H1 (cell line): ENCODE measurements around the gene SLC39A11. TPM values are rescaled to one million over a fixed set of nuclear protein-coding genes. Genes with fewer than 3 reads are reported as not detected.

Experiments
- CTCF ChIA-PET: fragments of 300-600 bp; sonication (Branson Sonifier 250); formaldehyde crosslinking; loops from one replicate; lab custom pipeline; 2021; ENCODE audit not compliant: partially characterized antibody; lab: Charles Lee
- POLR2A ChIA-PET: fragments of 300-600 bp; sonication (Branson Sonifier 250); formaldehyde crosslinking; loops from one replicate; lab custom pipeline; 2021; ENCODE audit warnings: inconsistent platforms; ENCODE audit not compliant: partially characterized antibody; lab: Charles Lee
- DNase-seq, 2 experiments: peaks; one replicate each; pipeline versions ENCODE4 v3.0.0 to v3.0.0-alpha.2; 2010 to 2022; ENCODE audit warnings: low spot score in 2 of 2, low read depth in 1 of 2, mixed read lengths in 1 of 2
- FAIRE-seq: peaks from 2 replicates; lab custom pipeline; 2011; peaks lifted over from hg19 to GRCh38; lab: Jason Lieb, UNC
- H2AFZ ChIP-seq: 2 replicates; pipeline ENCODE4 v1.8.1; 2012; ENCODE audit warnings: low read length, inconsistent platforms
- H2AK5ac ChIP-seq: 2 replicates; pipeline ENCODE4 v1.6.1; 2013; ENCODE audit warnings: low read depth, low read length
- H2BK120ac ChIP-seq: replicated peaks from 2 replicates; pipeline ENCODE3; 2013; ENCODE audit warnings: low read depth, low read length, inconsistent platforms
- H2BK12ac ChIP-seq: 2 replicates; pipeline ENCODE4 v1.6.1; 2013; ENCODE audit warnings: low read depth, low read length
- H2BK15ac ChIP-seq: 2 replicates; pipeline ENCODE4 v1.6.1; 2013; ENCODE audit warnings: low read length
- H2BK20ac ChIP-seq: 2 replicates; pipeline ENCODE4 v1.6.1; 2013; ENCODE audit warnings: low read length
- H2BK5ac ChIP-seq: 2 replicates; pipeline ENCODE4 v1.6.1; 2013; ENCODE audit warnings: low read depth, low read length
- H3K14ac ChIP-seq: 2 replicates; pipeline ENCODE4 v1.6.1; 2013; ENCODE audit warnings: inconsistent platforms; ENCODE audit not compliant: insufficient read length
- H3K18ac ChIP-seq: 2 replicates; pipeline ENCODE4 v1.6.1; 2013; ENCODE audit warnings: low read length; ENCODE audit errors: extremely low read depth
- H3K23ac ChIP-seq: 2 replicates; pipeline ENCODE4 v1.6.1; 2013; ENCODE audit warnings: inconsistent platforms; ENCODE audit not compliant: insufficient read length
- H3K23me2 ChIP-seq: 2 replicates; pipeline ENCODE4 v1.6.1; 2013; ENCODE audit warnings: low read depth, low read length
- H3K27ac ChIP-seq: 2 replicates; pipeline ENCODE4 v1.6.1; 2011; ENCODE audit warnings: low read depth, low read length, inconsistent platforms
- H3K27me3 ChIP-seq, 4 experiments: replicated peaks in 1 of 4; 1 replicate in 1 of 4; 2 replicates in 3 of 4; pipeline versions ENCODE4 v1.6.1 to v1.8.1; 2011 to 2013; ENCODE audit warnings: low read length in 3 of 4, mild to moderate bottlenecking in 3 of 4, inconsistent platforms in 2 of 4, mixed read lengths in 2 of 4, moderate library complexity in 1 of 4; ENCODE audit not compliant: control insufficient read depth in 3 of 4, insufficient read depth in 3 of 4; ENCODE audit errors: extremely low read depth in 1 of 4
- H3K36me3 ChIP-seq, 4 experiments: 2 replicates each; pipeline versions ENCODE4 v1.6.1 to v1.8.1; 2011 to 2013; ENCODE audit warnings: mild to moderate bottlenecking in 4 of 4, low read length in 3 of 4, moderate library complexity in 2 of 4, control low read depth in 1 of 4, inconsistent platforms in 1 of 4; ENCODE audit not compliant: insufficient read depth in 4 of 4, control insufficient read depth in 2 of 4
- H3K4ac ChIP-seq: replicated peaks from 2 replicates; pipeline ENCODE3; 2013; ENCODE audit warnings: low read length, low read depth, mixed read lengths, inconsistent platforms; ENCODE audit not compliant: insufficient read length
- H3K4me1 ChIP-seq, 4 experiments: replicated peaks in 1 of 4; 1 replicate in 1 of 4; 2 replicates in 3 of 4; pipeline versions ENCODE4 v1.6.1 to v1.8.1; 2011 to 2013; ENCODE audit warnings: low read length in 3 of 4, inconsistent platforms in 2 of 4, mixed read lengths in 1 of 4; ENCODE audit not compliant: insufficient read depth in 4 of 4, control insufficient read depth in 3 of 4
- H3K4me2 ChIP-seq, 2 experiments: 2 replicates each; pipeline versions ENCODE4 v1.6.1 to v1.8.1; 2011 to 2013; ENCODE audit warnings: low read depth in 2 of 2, low read length in 2 of 2, control low read depth in 1 of 2, inconsistent platforms in 1 of 2, mild to moderate bottlenecking in 1 of 2; ENCODE audit not compliant: insufficient read depth in 1 of 2
- H3K4me3 ChIP-seq, 4 experiments: fragments of 200-600, 300-600 bp in 1 of 4; sonication (generic), shearing (Covaris generic), sonication (Bioruptor Twin) in 1 of 4; 2 replicates each; pipeline versions ENCODE4 v1.5.1 to v1.8.1; 2011 to 2016; ENCODE audit warnings: low read length in 4 of 4, low read depth in 3 of 4, control low read depth in 2 of 4, inconsistent platforms in 2 of 4, mild to moderate bottlenecking in 2 of 4, mixed read lengths in 1 of 4, moderate library complexity in 1 of 4; ENCODE audit not compliant: insufficient read depth in 2 of 4; ENCODE audit errors: extremely low read depth in 1 of 4
- H3K56ac ChIP-seq: replicated peaks from 2 replicates; pipeline ENCODE3; 2013; ENCODE audit warnings: low read depth, mild to moderate bottlenecking, mixed read lengths, low read length, inconsistent platforms; ENCODE audit not compliant: insufficient read length
- H3K79me1 ChIP-seq: 2 replicates; pipeline ENCODE4 v1.6.1; 2013; ENCODE audit warnings: low read depth, low read length, control low read depth
- H3K79me2 ChIP-seq, 2 experiments: 2 replicates each; pipeline versions ENCODE4 v1.6.1 to v1.8.1; 2012 to 2013; ENCODE audit warnings: low read length in 2 of 2, mild to moderate bottlenecking in 2 of 2, inconsistent platforms in 1 of 2; ENCODE audit not compliant: insufficient read depth in 2 of 2, control insufficient read depth in 1 of 2
- H3K9ac ChIP-seq, 4 experiments: replicated peaks in 1 of 4; 1 replicate in 1 of 4; 2 replicates in 3 of 4; pipeline versions ENCODE4 v1.6.1 to v1.8.1; 2011 to 2013; ENCODE audit warnings: low read depth in 3 of 4, low read length in 3 of 4, control low read depth in 2 of 4, mild to moderate bottlenecking in 2 of 4, moderate library complexity in 2 of 4, inconsistent platforms in 1 of 4; ENCODE audit errors: extremely low read depth in 1 of 4
- H3K9me3 ChIP-seq, 2 experiments: 2 replicates each; pipeline versions ENCODE4 v1.6.1 to v1.8.1; 2012 to 2013; ENCODE audit warnings: mild to moderate bottlenecking in 2 of 2, moderate library complexity in 2 of 2, control low read depth in 1 of 2, inconsistent platforms in 1 of 2, low read depth in 1 of 2, low read length in 1 of 2, mixed read lengths in 1 of 2; ENCODE audit not compliant: insufficient read depth in 2 of 2
- H4K20me1 ChIP-seq, 2 experiments: replicated peaks in 1 of 2; 2 replicates each; pipeline versions ENCODE3 to v1.8.1; 2011 to 2013; ENCODE audit warnings: inconsistent platforms in 2 of 2, low read length in 2 of 2, mild to moderate bottlenecking in 1 of 2; ENCODE audit not compliant: insufficient read depth in 2 of 2, control insufficient read depth in 1 of 2
- H4K5ac ChIP-seq: 2 replicates; pipeline ENCODE4 v1.6.1; 2013; ENCODE audit warnings: low read length, low read depth, mixed read lengths, inconsistent platforms; ENCODE audit not compliant: insufficient read length
- H4K8ac ChIP-seq: 2 replicates; pipeline ENCODE4 v1.8.0; 2013; ENCODE audit warnings: mild to moderate bottlenecking, moderate library complexity, low read length, inconsistent platforms; ENCODE audit not compliant: insufficient read depth; ENCODE audit errors: extremely low read depth
- H4K91ac ChIP-seq: replicated peaks from 2 replicates; pipeline ENCODE3; 2013; ENCODE audit warnings: low read length, mixed read lengths, inconsistent platforms; ENCODE audit not compliant: insufficient read length
- KDM1A ChIP-seq: fragments of 200-600, 300-600 bp; sonication (generic); IDR thresholded peaks from 2 replicates; pipeline ENCODE4 v1.7.1; 2016; ENCODE audit warnings: mild to moderate bottlenecking, low read length, borderline replicate concordance
- NRF1 ChIP-seq: IDR thresholded peaks from 2 replicates; pipeline ENCODE4 v1.6.1; 2011; ENCODE audit warnings: mild to moderate bottlenecking, low read depth, low read length, improper control_type of control experiment
- RXRA ChIP-seq: IDR thresholded peaks from 2 replicates; pipeline ENCODE4 v1.6.1; 2011; ENCODE audit warnings: low read depth, mild to moderate bottlenecking, low read length, moderate library complexity; ENCODE audit not compliant: insufficient read depth
- ZNF274 ChIP-seq: IDR thresholded peaks from 2 replicates; pipeline ENCODE4 v1.7.0; 2012; ENCODE audit warnings: low read length, borderline replicate concordance; ENCODE audit errors: extremely low read depth
- WGBS, 2 experiments: shearing (Covaris generic) in 1 of 2; methylation state at CpG; one replicate each; pipeline versions ENCODE4 v1.1.6 to v1.1.7; 2013 to 2015; ENCODE audit warnings: low lambda C conversion rate in 2 of 2, mixed read lengths in 2 of 2, inconsistent platforms in 1 of 2, low coverage in 1 of 2, missing lambda C conversion rate in 1 of 2; ENCODE audit not compliant: insufficient replicate concordance in 2 of 2, insufficient coverage in 1 of 2, insufficient read length in 1 of 2; ENCODE audit errors: extremely low coverage in 1 of 2, missing lambda C conversion rate in 1 of 2; 5-methylcytosine and 5-hydroxymethylcytosine counted together
- polyA plus RNA-seq, 7 experiments: library from polyadenylated mRNA; depleted of rRNA in 3 of 7; stranded (reverse) in 5 of 7; unstranded in 2 of 7; fragments of >200 nt in 5 of 7; fragments of 200-250 nt in 2 of 7; gene quantifications; 1 replicate in 5 of 7; 2 replicates in 1 of 7; 4 replicates in 1 of 7; pipeline versions ENCODE4 v1.2.1 to v1.2.3, GENCODE V29; 2011 to 2013; ENCODE audit warnings: missing spikeins in 2 of 7, mixed read lengths in 2 of 7
- total RNA-seq: library from RNA; stranded (reverse); fragmentation: NEBNext Ultra II Directional; extraction: Animal tissue kit (Norgen Biotek cat#: 25700); gene quantifications from 2 replicates; pipeline ENCODE4 v1.2.1, GENCODE V29; 2021
- TF ChIP-seq, protein P1 (sequence below): IDR thresholded peaks from 2 replicates; pipeline ENCODE4 v1.6.1; 2011; ENCODE audit warnings: low read depth, mild to moderate bottlenecking, low read length; ENCODE audit not compliant: insufficient read depth
- TF ChIP-seq, protein P2 (sequence below), 3 experiments: IDR thresholded peaks; 1 replicate in 2 of 3; 2 replicates in 1 of 3; pipeline versions ENCODE4 v1.5.1 to v1.6.1; 2011; ENCODE audit warnings: low read length in 3 of 3, mild to moderate bottlenecking in 3 of 3, inconsistent platforms in 2 of 3, low read depth in 1 of 3, moderate library complexity in 1 of 3; ENCODE audit not compliant: insufficient read depth in 1 of 3; ENCODE audit errors: control extremely low read depth in 1 of 3

The SLC39A11 gene
- total and polyA plus RNA-seq, 2 of the 8 experiments (the other 6 are each of a cell fraction or from before 2014, with no cell fraction given) = 12.2 to 19.6 TPM

- Histone ChIP-seq H2AK5ac (peak overlapping the region; percentile 28; the same call in 1 of the 2 replicates), H3K4me1 (peaks cover 4 to 11% (median 7%) of the 10 kb centered on the region in 4 experiments; a peak in 5 of 7 replicates), H3K23me2 (no peaks in the 10 kb centered on the region), H2BK20ac (peak overlapping the region; percentile 92), H3K18ac (peak overlapping the region; percentile 40), H2BK15ac (peak overlapping the region; percentile 46; the same call in 1 of the 2 replicates), H3K79me2 (no peaks in the 10 kb centered on the region), H4K8ac (0 out of 2 replicates have a peak overlapping the region, but pooled peaks have one; percentile 39), H3K27ac (no peak overlapping the region), H4K20me1 (no peaks in the 10 kb centered on the region), H2BK12ac (peak overlapping the region; percentile 65; the same call in 1 of the 2 replicates), H2AFZ (peak overlapping the region; percentile 71; the same call in 1 of the 2 replicates), H3K14ac (no peak overlapping the region), H2BK120ac (peak overlapping the region; percentile 0), H3K27me3 (no peaks in the 10 kb centered on the region), H3K4me2 (peak overlapping the region; percentile 1 to 56; a peak in 3 of 4 replicates), H3K4me3 (peak overlapping the region in 1 of 4 experiments; percentile 36; a peak in 2 of 8 replicates), H3K79me1 (no peaks in the 10 kb centered on the region), H3K9me3 (no peaks in the 10 kb centered on the region), H3K9ac (no peak overlapping the region), H2BK5ac (no peak overlapping the region; the same call in 1 of the 2 replicates), H3K36me3 (no peaks in the 10 kb centered on the region), H4K5ac (no peak overlapping the region), H3K4ac (no peak overlapping the region), H3K23ac (no peak overlapping the region), H3K56ac (no peak overlapping the region), H4K91ac (no peak overlapping the region)
- ChIA-PET POLR2A (interaction anchor here (0.7 to 2.5 kb wide), 5 partner anchors 8 to 22 kb away, joined by 3 to 25 read pairs (median 5); no protein-coding TSS in a partner anchor), CTCF (interaction anchor here (0.6 to 3.1 kb wide), 17 partner anchors 8 to 769 kb away, joined by 3 to 13 read pairs (median 4); no protein-coding TSS in a partner anchor)
- FAIRE-seq = peak; percentile 86
- DNase-seq = peak; percentile 38 to 53
- 34% methylated on average over 12 of the region's 12 CpGs; no CpG with 5 or more reads in 1 of the 2 experiments for WGBS, 2 experiments
- TF ChIP-seq, protein P1, sequence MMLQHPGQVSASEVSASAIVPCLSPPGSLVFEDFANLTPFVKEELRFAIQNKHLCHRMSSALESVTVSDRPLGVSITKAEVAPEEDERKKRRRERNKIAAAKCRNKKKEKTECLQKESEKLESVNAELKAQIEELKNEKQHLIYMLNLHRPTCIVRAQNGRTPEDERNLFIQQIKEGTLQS = no peak
- TF ChIP-seq NRF1 (no peak), ZNF274 (no peak), KDM1A (no peak), RXRA (0 out of 2 replicates have a peak, but pooled peaks have one; percentile 57)
- TF ChIP-seq, protein P2, sequence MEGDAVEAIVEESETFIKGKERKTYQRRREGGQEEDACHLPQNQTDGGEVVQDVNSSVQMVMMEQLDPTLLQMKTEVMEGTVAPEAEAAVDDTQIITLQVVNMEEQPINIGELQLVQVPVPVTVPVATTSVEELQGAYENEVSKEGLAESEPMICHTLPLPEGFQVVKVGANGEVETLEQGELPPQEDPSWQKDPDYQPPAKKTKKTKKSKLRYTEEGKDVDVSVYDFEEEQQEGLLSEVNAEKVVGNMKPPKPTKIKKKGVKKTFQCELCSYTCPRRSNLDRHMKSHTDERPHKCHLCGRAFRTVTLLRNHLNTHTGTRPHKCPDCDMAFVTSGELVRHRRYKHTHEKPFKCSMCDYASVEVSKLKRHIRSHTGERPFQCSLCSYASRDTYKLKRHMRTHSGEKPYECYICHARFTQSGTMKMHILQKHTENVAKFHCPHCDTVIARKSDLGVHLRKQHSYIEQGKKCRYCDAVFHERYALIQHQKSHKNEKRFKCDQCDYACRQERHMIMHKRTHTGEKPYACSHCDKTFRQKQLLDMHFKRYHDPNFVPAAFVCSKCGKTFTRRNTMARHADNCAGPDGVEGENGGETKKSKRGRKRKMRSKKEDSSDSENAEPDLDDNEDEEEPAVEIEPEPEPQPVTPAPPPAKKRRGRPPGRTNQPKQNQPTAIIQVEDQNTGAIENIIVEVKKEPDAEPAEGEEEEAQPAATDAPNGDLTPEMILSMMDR (IDR thresholded peaks at IDR 0.05; ENCODE audit: control extremely low read depth in 1 of 3, insufficient read depth in 1 of 3, low read depth in 1 of 3, low read length in 3 of 3) = peak; percentile 30 to 70 (median 36)
These were observed 489.7 kb downstream of the SLC39A11 start for GRCh38 chr17:72602517-72603419.
